Body of pancreas (tissue), 4 donors: Measurements from ENCODE around the gene C4B.
"Not testable (repeated sequence)": the region's sequence is repeated elsewhere in the genome, so short reads cannot be mapped to it uniquely, and the experiment has no call there.

ENCODE experiments used
- CTCF ChIP-seq, 7 experiments: fragments of 450-650 bp in 4 of 7; fragments of 200-600 bp in 3 of 7; sonication (generic) in 3 of 7; IDR thresholded peaks; one replicate each; pipeline ENCODE4 v1.5.1; 2016 to 2019; ENCODE audit warnings: antibody characterized with exemption in 7 of 7
- POLR2A ChIP-seq, 3 donors: fragments of 450-650 bp; IDR thresholded peaks; one replicate each; pipeline ENCODE4 v1.6.1; 2016; ENCODE audit warnings: antibody characterized with exemption in 3 of 3, mild to moderate bottlenecking in 2 of 3

- not testable (repeated sequence) for TF ChIP-seq CTCF, POLR2A (IDR thresholded peaks at IDR 0.05)
Observed at GRCh38 chr6:32040299-32041049, 25.9 kb downstream of the C4B start.
